OCI-LY1 (cell line): ENCODE measurements around the gene MIP.

Experiments
- H2AFZ ChIP-seq: fragments of 200-600 bp; sonication (generic), shearing (Covaris generic); 2 replicates; pipeline ENCODE4 v1.6.0; 2014; ENCODE audit warnings: antibody characterized with exemption, mild to moderate bottlenecking, low read length
- H3F3A ChIP-seq: fragments of 200-600 bp; sonication (generic), shearing (Covaris generic); 2 replicates; pipeline ENCODE4 v1.6.0; 2014; ENCODE audit warnings: mild to moderate bottlenecking, antibody characterized with exemption, low read length, moderate library complexity; ENCODE audit not compliant: insufficient read depth
- H3K27ac ChIP-seq: fragments of 200-600 bp; sonication (generic); 2 replicates; pipeline ENCODE4 v1.5.1; 2014; ENCODE audit warnings: low read length, mixed run types, mild to moderate bottlenecking, low read depth; ENCODE audit not compliant: poor library complexity, severe bottlenecking
- H3K27me3 ChIP-seq: fragments of 200-600 bp; sonication (generic); 2 replicates; pipeline ENCODE4 v1.6.0; 2014; ENCODE audit warnings: antibody characterized with exemption, mild to moderate bottlenecking, low read length, moderate library complexity; ENCODE audit not compliant: insufficient read depth
- H3K36me3 ChIP-seq: fragments of 200-600 bp; sonication (generic); 2 replicates; pipeline ENCODE4 v1.6.1; 2014; ENCODE audit warnings: mild to moderate bottlenecking, antibody characterized with exemption, low read length, moderate library complexity, mixed read lengths; ENCODE audit not compliant: insufficient read depth
- H3K4me1 ChIP-seq: fragments of 200-600 bp; sonication (generic); 2 replicates; pipeline ENCODE4 v1.5.1; 2014; ENCODE audit warnings: mild to moderate bottlenecking, low read length, moderate library complexity; ENCODE audit not compliant: insufficient read depth, severe bottlenecking
- H3K4me2 ChIP-seq: fragments of 200-600 bp; sonication (generic), shearing (Covaris generic); 2 replicates; pipeline ENCODE4 v1.6.1; 2014; ENCODE audit warnings: low read length
- H3K4me3 ChIP-seq: fragments of 200-600 bp; sonication (generic); 2 replicates; pipeline ENCODE4 v1.5.1; 2014; ENCODE audit warnings: low read length, low read depth, mild to moderate bottlenecking, mixed read lengths; ENCODE audit not compliant: poor library complexity, severe bottlenecking
- H3K79me2 ChIP-seq: fragments of 200-600 bp; shearing (Covaris generic); 2 replicates; pipeline ENCODE4 v1.6.1; 2016; ENCODE audit warnings: mixed run types, low read length, mixed read lengths; ENCODE audit not compliant: insufficient read depth
- H3K9ac ChIP-seq: fragments of 200-600 bp; sonication (generic), shearing (Covaris generic); 2 replicates; pipeline ENCODE4 v1.6.1; 2014; ENCODE audit warnings: mild to moderate bottlenecking, low read length, mixed read lengths
- H3K9me2 ChIP-seq: fragments of 200-600 bp; sonication (generic), shearing (Covaris generic); 2 replicates; pipeline ENCODE4 v1.6.1; 2014; ENCODE audit warnings: low read depth, mild to moderate bottlenecking, low read length, mixed read lengths
- H3K9me3 ChIP-seq: fragments of 200-600 bp; shearing (Covaris generic); 2 replicates; pipeline ENCODE4 v1.6.1; 2014; ENCODE audit warnings: low read length, mixed read lengths
- H4K20me1 ChIP-seq: fragments of 200-600 bp; sonication (generic), shearing (Covaris generic); 2 replicates; pipeline ENCODE4 v1.6.0; 2016; ENCODE audit warnings: mild to moderate bottlenecking, low read length; ENCODE audit not compliant: insufficient read depth
- CTCF ChIP-seq: fragments of 200-600 bp; sonication (generic), shearing (Covaris generic); IDR thresholded peaks from 2 replicates; pipeline ENCODE4 v1.5.1; 2017; ENCODE audit warnings: mild to moderate bottlenecking, antibody characterized with exemption, low read length, moderate library complexity, mixed read lengths
- EZH2 ChIP-seq: fragments of 200-600 bp; sonication (generic), shearing (Covaris generic); IDR thresholded peaks from 2 replicates; pipeline ENCODE4 v1.8.0; 2017; ENCODE audit warnings: borderline replicate concordance, mixed run types, mild to moderate bottlenecking, antibody characterized with exemption, low read length, moderate library complexity, mixed read lengths

The MIP gene

GRCh38 chr12:56469007-56469930, 14.8 kb upstream of the MIP start:
- no peak for TF ChIP-seq CTCF
- TF ChIP-seq EZH2, result no peak
- no peak overlapping the region for H2AFZ ChIP-seq
- H3K4me3 ChIP-seq, result peak overlapping the region; percentile 95
- H3K79me2 ChIP-seq, result peaks cover 18% of the 10 kb centered on the region
- peaks cover 47% of the 10 kb centered on the region for H3K36me3 ChIP-seq
- H3K4me1 ChIP-seq, result peaks cover 21% of the 10 kb centered on the region
- H3K4me2 ChIP-seq, result peak overlapping the region; percentile 93
- H3K27ac ChIP-seq, result peak overlapping the region; percentile 76
- H3K9me2 ChIP-seq, result no peaks in the 10 kb centered on the region
- peak overlapping the region; percentile 99 for H3K9ac ChIP-seq
- H4K20me1 ChIP-seq, result no peaks in the 10 kb centered on the region
- H3K9me3 ChIP-seq, result no peaks in the 10 kb centered on the region
- H3F3A ChIP-seq, result no peaks in the 10 kb centered on the region; the same call in 1 of the 2 replicates
- H3K27me3 ChIP-seq, result no peaks in the 10 kb centered on the region

GRCh38 chr12:56468216-56469006, 14.0 kb upstream of the MIP start, which contains the start of gene SPRYD4:
Gene SPRYD4, plus strand, starts transcription at chr12:56468578. Its CDS starts 14 bp downstream, at chr12:56468592.
- Histone ChIP-seq H3K36me3 (peaks cover 44% of the 10 kb centered on the region), H3K4me2 (peak within 1 kb of the TSS; percentile 93), H3K9me2 (no peaks in the 10 kb centered on the region), H3K27me3 (no peaks in the 10 kb centered on the region), H3K9me3 (no peaks in the 10 kb centered on the region), H3K4me1 (peaks cover 27% of the 10 kb centered on the region), H3F3A (no peaks in the 10 kb centered on the region; the same call in 1 of the 2 replicates), H2AFZ (no peak within 1 kb of the TSS), H3K4me3 (peak within 1 kb of the TSS; percentile 95), H3K27ac (peak within 1 kb of the TSS; percentile 76), H3K79me2 (peaks cover 18% of the 10 kb centered on the region), H3K9ac (peak within 1 kb of the TSS; percentile 99), H4K20me1 (no peaks in the 10 kb centered on the region)
- TF ChIP-seq EZH2 (no peak), CTCF (peak; percentile 50)

- H3K9me2 ChIP-seq, result no peaks in the 10 kb centered on the region
- no peaks in the 10 kb centered on the region for H3K27me3 ChIP-seq
- no peak overlapping the region for H2AFZ ChIP-seq
- H3K4me3 ChIP-seq, result no peak overlapping the region
- H3K36me3 ChIP-seq, result no peaks in the 10 kb centered on the region
- H4K20me1 ChIP-seq, result no peaks in the 10 kb centered on the region
- H3K9me3 ChIP-seq, result no peaks in the 10 kb centered on the region
- H3K4me1 ChIP-seq, result peaks cover 25% of the 10 kb centered on the region
- no peak overlapping the region for H3K9ac ChIP-seq
- no peaks in the 10 kb centered on the region for H3K79me2 ChIP-seq
- TF ChIP-seq EZH2, result no peak
- TF ChIP-seq CTCF, result no peak
- no peaks in the 10 kb centered on the region; the same call in 1 of the 2 replicates for H3F3A ChIP-seq
- H3K27ac ChIP-seq, result no peak overlapping the region
- H3K4me2 ChIP-seq, result no peak overlapping the region
Observed at GRCh38 chr12:56462565-56462964, 8.1 kb upstream of the MIP start.
